HG03045 (cell line): ENCODE measurements around the gene PPP2R2B.

Source experiments
- ATAC-seq: cut with Tn5 transposase; IDR thresholded peaks from one replicate; pipeline ENCODE4 v1.9.1; 2021; ENCODE audit warnings: mild to moderate bottlenecking, moderate library complexity; ENCODE audit not compliant: unreplicated experiment

Gene PPP2R2B

GRCh38 chr5:146828385-146828784, 50.2 kb downstream of the PPP2R2B start:
- no peak for ATAC-seq

DNA sequence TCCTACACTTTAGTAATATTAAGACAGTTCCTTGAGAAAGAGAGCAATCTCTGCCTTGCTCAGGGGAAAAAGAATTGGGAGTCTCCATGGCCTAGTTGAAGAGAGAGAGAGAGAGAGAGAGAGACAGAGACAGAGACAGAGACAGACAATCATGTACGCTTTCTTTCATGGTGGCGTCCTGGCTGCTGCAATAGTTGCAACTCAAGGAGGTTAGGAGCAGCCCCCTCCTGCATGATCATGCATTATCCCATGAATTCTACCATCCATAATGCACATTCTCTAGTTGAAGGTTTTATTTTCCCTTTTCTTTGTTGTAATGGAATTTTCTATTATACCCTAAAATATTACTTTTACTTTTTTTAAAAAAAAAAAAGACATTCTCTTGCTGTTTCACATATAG, 50.7 kb downstream of the PPP2R2B start:
- no peak for ATAC-seq

GRCh38 chr5:146825033-146825432, 53.5 kb downstream of the PPP2R2B start:
- ATAC-seq = no peak

DNA sequence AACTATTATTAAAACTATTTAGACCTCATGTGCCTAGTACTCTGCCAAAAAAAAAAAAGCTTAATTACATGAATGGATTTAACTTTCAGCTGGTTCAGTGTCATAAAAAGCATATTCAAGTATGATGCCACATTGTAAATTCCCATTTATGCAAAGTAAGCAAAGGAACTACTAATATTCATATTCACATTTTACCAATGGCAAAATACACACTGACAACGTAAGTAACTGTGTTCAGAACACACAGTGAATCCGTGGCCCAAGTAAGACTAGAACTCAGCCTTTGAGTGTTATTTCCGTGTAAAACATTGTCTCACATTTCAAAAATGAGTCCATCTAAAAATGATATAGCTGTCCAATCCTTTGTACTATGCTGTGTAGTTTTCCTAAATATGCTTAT, 56.8 kb downstream of the PPP2R2B start:
- ATAC-seq = no peak

DNA sequence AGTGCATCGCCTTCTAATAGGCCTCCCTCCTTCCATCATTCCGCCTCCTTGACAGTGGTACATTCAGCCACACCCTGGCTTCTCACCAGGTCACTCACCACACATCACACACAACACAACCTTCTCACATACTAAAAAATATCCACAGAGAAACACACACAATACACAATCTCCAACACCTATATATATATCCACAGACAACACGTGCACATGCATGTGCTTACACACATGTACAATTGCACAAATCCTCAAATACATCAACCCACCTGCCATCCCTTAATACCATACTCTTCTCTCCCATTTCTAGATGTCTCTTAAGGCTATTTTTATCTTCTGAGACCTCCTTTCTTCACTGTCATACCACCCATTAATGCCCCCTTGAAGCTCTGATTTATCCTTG, 57.6 kb downstream of the PPP2R2B start:
- ATAC-seq = no peak

DNA sequence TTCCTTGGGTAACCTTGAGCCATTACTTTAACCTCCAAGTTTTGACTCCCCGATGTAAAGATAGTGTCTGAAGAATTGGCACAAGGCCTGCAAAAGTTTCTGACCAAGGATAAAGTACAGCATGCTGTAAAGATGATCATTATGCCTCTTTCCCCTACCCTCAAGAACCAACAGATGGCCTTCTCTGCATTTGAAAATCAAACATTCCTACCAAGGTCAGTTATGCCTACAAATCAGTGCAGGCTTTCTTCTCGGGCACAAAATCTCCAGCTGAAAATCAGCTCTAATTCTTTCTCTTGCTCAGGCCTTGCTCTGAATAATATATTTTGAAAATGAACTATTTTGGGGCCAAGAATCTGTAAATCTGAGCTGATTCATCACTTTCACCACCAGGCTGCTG, 59.7 kb downstream of the PPP2R2B start:
- ATAC-seq = no peak

DNA sequence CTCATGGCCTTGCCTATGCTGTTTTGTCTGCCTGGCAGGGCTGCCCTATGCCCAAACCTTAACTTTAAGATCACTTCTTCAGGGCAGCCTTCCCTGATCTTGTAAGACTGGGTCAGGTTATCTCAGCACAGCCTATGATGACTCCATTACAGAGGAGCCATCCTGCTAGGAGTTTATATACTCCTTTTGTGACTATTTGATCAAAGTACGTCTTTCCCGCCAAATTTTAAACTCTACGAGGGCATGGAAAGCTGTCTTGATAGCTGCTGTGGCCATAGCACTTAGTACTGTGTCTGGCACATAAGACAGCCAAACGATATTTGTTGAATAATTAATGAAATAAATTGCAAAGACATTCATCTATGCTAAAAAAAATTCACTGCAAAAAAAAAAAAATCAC, 60.6 kb downstream of the PPP2R2B start:
- ATAC-seq = no peak

- no peak for ATAC-seq
These were observed 61.7 kb downstream of the PPP2R2B start for GRCh38 chr5:146816775-146817387.

GRCh38 chr5:146815411-146815810, 63.1 kb downstream of the PPP2R2B start:
- no peak for ATAC-seq

DNA sequence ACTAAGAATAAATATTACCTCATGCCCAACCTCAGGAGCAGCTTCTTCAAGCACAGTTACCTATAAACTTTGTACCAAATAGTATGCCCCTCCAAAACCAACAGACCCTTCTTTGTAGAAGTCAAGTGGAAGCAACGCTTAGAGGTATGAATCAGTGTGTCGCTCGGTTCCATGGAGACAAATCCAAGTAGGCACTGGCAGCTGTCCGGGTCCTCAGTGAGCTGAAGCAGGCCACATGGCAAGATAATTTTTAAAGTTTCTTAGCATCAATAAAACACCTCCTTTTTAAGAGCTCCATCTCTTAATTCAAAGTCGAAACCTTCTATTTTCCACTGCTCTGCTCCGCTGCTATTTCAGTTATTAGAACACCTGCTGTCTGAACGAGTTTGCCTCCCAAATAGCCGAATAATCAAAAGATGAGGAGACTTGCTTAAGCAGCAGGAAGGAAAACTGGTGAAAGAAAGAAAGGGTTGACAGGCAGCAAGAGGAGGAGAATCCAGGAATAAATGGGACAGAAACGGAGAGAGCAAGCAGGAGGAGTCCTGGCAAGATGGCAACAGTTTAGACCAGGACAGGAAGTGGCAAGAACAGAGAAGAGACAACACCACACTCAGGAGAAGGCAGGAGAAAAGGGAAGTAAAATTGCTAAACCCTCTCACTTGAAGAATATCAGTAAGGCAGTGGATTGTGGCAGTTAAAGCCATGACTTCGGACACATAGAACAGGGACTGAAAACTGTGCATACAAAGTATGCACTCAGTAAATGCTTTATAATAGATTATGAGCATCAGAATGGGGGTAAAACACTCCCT, 65.0 kb downstream of the PPP2R2B start:
- no peak for ATAC-seq

- no peak for ATAC-seq
These were observed 73.5 kb downstream of the PPP2R2B start for GRCh38 chr5:146805081-146805480.

DNA sequence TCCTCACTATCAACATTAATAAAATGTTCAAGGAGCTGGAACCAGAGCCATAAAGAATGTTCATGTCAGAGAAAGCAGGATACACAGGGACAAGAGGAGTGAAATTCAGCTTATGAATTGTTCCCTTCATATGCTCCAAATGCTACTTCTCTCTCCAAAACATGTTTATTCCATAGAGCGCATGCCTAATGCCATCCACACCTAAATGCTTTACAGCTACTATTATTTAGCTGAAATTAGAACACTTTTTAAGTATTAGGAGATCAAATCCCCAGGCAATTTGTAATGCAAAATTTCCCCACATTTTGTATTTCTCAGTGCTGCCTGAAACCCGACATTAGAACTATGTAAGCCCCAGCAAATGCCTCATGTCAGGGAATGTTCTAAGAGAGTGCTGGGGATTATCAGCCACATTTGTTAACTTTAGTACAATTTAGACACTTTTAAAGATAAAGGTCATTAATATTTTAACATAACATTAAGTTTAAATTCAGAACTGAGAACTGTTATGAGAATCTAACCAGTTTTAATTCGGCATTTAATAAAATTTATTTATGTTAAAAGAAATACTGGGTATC, 75.5 kb downstream of the PPP2R2B start:
- ATAC-seq = no peak

- no peak for ATAC-seq
These were observed 78.9 kb downstream of the PPP2R2B start for GRCh38 chr5:146799671-146800070.

DNA sequence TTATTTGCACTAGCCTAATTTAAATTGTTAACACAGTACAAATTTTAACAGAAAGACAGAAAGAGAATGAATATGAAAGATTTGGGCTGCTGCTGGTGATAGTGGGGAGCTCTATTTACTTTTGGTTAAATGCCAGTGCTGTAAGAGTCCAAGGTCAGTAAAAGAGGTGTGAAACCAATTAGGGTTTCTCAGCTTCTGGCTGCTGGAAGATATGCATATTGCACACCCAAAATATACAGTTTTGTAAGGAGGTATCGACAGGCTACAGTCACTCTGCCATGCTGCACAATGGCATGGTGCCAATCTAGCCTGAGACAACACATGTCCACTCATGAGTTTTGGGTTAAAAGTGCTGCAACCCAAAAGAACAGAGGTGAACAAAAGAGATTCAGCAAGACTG, 79.3 kb downstream of the PPP2R2B start:
- no peak for ATAC-seq

- no peak for ATAC-seq
These were observed 80.9 kb downstream of the PPP2R2B start for GRCh38 chr5:146797658-146798057.

- no peak for ATAC-seq
These were observed 81.6 kb downstream of the PPP2R2B start for GRCh38 chr5:146796911-146797310.

DNA sequence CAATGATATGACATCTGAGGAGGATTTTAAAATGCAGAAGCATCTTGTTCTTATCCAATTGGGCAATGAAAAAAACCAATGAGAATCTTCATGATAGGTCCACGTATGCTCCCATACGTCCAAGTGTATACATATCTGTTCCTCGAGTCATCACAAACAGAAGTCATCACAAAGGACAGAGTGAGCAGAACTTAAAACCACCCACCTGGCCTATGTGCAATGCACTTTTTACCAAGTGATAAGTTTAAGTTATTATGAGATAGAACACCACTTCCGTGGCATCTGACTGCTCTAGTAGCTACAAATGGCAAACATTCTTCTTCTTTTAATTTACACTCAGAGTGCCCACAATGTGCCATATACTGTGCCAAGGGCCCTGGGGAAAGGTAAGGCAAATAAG, 82.4 kb downstream of the PPP2R2B start:
- no peak for ATAC-seq

DNA sequence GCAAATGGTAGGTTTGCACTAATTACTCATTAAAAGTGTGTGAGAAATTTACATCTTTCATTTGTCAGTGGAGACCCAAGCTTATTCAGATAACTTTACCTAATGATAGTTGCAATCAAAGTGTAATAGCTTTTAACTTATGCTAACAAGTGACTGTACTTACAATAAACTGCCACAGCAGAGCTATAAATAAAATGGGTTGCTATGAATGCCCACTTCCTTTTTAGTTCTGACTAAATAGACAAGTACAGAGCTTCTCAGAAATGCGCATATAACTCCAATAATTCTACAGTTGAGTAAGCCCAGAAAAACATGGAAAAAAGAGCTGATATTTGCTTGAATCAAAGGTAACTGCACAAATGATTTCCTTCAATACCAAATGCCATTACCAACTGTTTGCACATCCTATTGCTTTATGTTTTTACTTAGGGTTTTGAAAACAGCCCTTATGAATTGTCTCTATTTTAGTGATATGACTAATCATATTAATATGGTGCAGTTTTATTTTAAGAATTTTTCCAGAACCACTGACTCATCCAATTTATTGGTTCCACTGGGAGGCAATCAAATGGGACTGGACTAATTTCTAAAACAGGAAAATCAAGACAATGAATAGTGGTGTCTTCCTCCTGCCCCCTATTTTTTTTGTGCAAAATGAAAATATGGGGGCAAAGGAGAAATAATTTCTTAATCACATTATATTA, 84.1 kb downstream of the PPP2R2B start:
- ATAC-seq = no peak

DNA sequence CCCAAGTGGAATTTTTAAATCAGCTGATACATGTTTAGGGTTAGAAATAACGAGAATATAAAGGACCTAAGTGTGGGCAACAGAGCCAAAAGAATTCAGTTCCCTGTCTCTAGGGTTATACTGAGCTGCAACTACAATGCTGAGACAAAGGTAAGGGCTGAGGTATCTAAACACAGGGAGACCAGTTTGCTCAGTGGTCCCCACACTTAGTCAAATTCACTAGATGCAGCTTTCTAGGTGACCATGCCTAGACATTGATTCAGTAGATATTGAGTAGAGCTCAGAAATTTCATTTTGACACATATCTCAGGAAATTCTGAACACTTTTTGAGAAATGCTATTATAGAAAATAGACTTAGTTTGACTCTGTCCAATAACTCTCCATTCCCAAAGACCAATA, 84.8 kb downstream of the PPP2R2B start:
- ATAC-seq = no peak

DNA sequence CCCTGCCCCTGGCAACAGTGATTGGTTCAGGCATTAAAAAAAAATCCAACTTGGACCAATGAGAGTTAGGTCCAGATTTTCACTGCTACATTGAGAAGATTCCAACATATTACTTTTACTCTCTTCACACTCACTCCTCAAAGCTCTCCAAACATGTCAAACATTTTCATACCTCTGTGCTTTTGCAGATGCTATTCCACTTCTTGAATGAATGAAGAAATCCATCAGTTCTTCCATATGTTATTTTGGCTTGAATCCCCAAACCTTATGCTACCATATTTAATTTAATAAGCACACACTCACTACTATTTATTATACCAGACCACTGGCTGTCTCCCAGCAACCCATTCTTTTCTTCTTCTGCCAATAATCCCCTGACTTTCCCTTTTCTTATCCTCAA, 87.1 kb downstream of the PPP2R2B start:
- ATAC-seq = no peak

- no peak for ATAC-seq
These were observed 88.6 kb downstream of the PPP2R2B start for GRCh38 chr5:146789712-146790653.
